Astrocyte (in vitro differentiated cells and primary cell): ENCODE results near the gene ERC1. TPM values are rescaled to one million over a fixed set of nuclear protein-coding genes. Genes with fewer than 3 reads are reported as not detected.

ENCODE experiments used
- DNase-seq: peaks from one replicate; pipeline ENCODE4 v3.0.0-alpha.2; 2010; ENCODE audit warnings: low read depth
- FAIRE-seq: peaks from 2 replicates; lab custom pipeline; 2011; peaks lifted over from hg19 to GRCh38; lab: Jason Lieb, UNC
- H2AFZ ChIP-seq: 2 replicates; pipeline ENCODE4 v1.6.0; 2012; ENCODE audit warnings: low read depth, low read length, inconsistent platforms
- H3K27ac ChIP-seq: 2 replicates; pipeline ENCODE4 v1.5.1; 2011; ENCODE audit warnings: low read depth, low read length, inconsistent platforms
- H3K27me3 ChIP-seq: 2 replicates; pipeline ENCODE4 v1.6.0; 2011; ENCODE audit warnings: low read length, inconsistent platforms; ENCODE audit not compliant: insufficient read depth
- H3K36me3 ChIP-seq: 2 replicates; pipeline ENCODE4 v1.5.1; 2011; ENCODE audit warnings: low read length, inconsistent platforms; ENCODE audit not compliant: insufficient read depth
- H3K4me1 ChIP-seq: 2 replicates; pipeline ENCODE4 v1.5.1; 2011; ENCODE audit warnings: low read length, inconsistent platforms; ENCODE audit not compliant: insufficient read depth
- H3K4me2 ChIP-seq: 2 replicates; pipeline ENCODE4 v1.6.0; 2012; ENCODE audit warnings: low read length, inconsistent platforms
- H3K4me3 ChIP-seq: 2 replicates; pipeline ENCODE4 v1.5.1; 2011; ENCODE audit warnings: low read depth, mild to moderate bottlenecking, low read length, inconsistent platforms; ENCODE audit not compliant: insufficient read depth
- H3K79me2 ChIP-seq: 2 replicates; pipeline ENCODE4 v1.6.0; 2012; ENCODE audit warnings: mild to moderate bottlenecking, low read length, inconsistent platforms; ENCODE audit not compliant: insufficient read depth
- H3K9ac ChIP-seq: 2 replicates; pipeline ENCODE4 v1.6.0; 2012; ENCODE audit warnings: mild to moderate bottlenecking, low read length, inconsistent platforms
- H3K9me3 ChIP-seq: 2 replicates; pipeline ENCODE4 v1.5.1; 2012; ENCODE audit warnings: low read depth, mild to moderate bottlenecking, low read length, inconsistent platforms; ENCODE audit not compliant: insufficient read depth
- H4K20me1 ChIP-seq: 2 replicates; pipeline ENCODE4 v1.6.0; 2012; ENCODE audit warnings: low read length, inconsistent platforms; ENCODE audit not compliant: insufficient read depth
- H3K27ac Mint-ChIP-seq: one replicate; pipeline ENCODE4 v1.8.0; 2021; ENCODE audit warnings: mild to moderate bottlenecking, mixed read lengths; ENCODE audit not compliant: unreplicated experiment
- H3K27me3 Mint-ChIP-seq: one replicate; pipeline ENCODE4 v1.8.0; 2021; ENCODE audit warnings: low read depth, mixed read lengths; ENCODE audit not compliant: unreplicated experiment
- H3K36me3 Mint-ChIP-seq: one replicate; pipeline ENCODE4 v1.8.0; 2021; ENCODE audit warnings: low read depth, mixed read lengths; ENCODE audit not compliant: unreplicated experiment
- H3K4me1 Mint-ChIP-seq: one replicate; pipeline ENCODE4 v1.8.0; 2021; ENCODE audit warnings: low read depth, mixed read lengths; ENCODE audit not compliant: unreplicated experiment
- H3K4me3 Mint-ChIP-seq: one replicate; pipeline ENCODE4 v1.8.0; 2021; ENCODE audit warnings: mild to moderate bottlenecking, moderate library complexity, mixed read lengths; ENCODE audit not compliant: unreplicated experiment
- H3K9me3 Mint-ChIP-seq: one replicate; pipeline ENCODE4 v1.8.0; 2021; ENCODE audit warnings: mild to moderate bottlenecking, mixed read lengths; ENCODE audit not compliant: unreplicated experiment
- CTCF ChIP-seq: IDR thresholded peaks from 2 replicates; pipeline ENCODE4 v1.5.1; 2011; ENCODE audit warnings: low read depth, mild to moderate bottlenecking, inconsistent platforms, low read length, moderate library complexity; ENCODE audit not compliant: insufficient read depth
- EZH2 ChIP-seq: IDR thresholded peaks from 2 replicates; pipeline ENCODE4 v1.6.1; 2012; ENCODE audit warnings: mild to moderate bottlenecking, low read length, inconsistent platforms; ENCODE audit not compliant: insufficient read depth
- total RNA-seq: library from RNA; stranded (reverse); gene quantifications from 2 replicates; pipeline ENCODE4 v1.2.1, GENCODE V29; 2021

The ERC1 gene
- total RNA-seq, 1 donor from 2014 or later: 67.1 TPM

GRCh38 chr12:1256285-1256684, 265.3 kb downstream of the ERC1 start:
- Histone ChIP-seq H3K27me3 (no peaks in the 10 kb centered on the region), H4K20me1 (no peaks in the 10 kb centered on the region), H3K27ac (no peak overlapping the region), H3K9me3 (no peaks in the 10 kb centered on the region), H3K79me2 (no peaks in the 10 kb centered on the region), H3K4me2 (no peak overlapping the region), H3K9ac (no peak overlapping the region), H3K4me3 (no peak overlapping the region), H3K4me1 (no peaks in the 10 kb centered on the region), H2AFZ (no peak overlapping the region), H3K36me3 (no peaks in the 10 kb centered on the region)
- TF ChIP-seq CTCF (no peak), EZH2 (no peak)
- DNase-seq: no peak
- H3K27me3 Mint-ChIP-seq: no peaks in the 10 kb centered on the region
- H3K27ac Mint-ChIP-seq: no peak overlapping the region
- no peak overlapping the region for H3K4me3 Mint-ChIP-seq
- no peaks in the 10 kb centered on the region for H3K4me1 Mint-ChIP-seq
- no peaks in the 10 kb centered on the region for H3K9me3 Mint-ChIP-seq
- no peak for FAIRE-seq
- H3K36me3 Mint-ChIP-seq: peaks cover 12% of the 10 kb centered on the region

GRCh38 chr12:1256991-1257390, 266.0 kb downstream of the ERC1 start:
- TF ChIP-seq CTCF (no peak), EZH2 (no peak)
- H3K36me3 ChIP-seq: no peaks in the 10 kb centered on the region
- no peak overlapping the region for H3K4me3 ChIP-seq
- no peaks in the 10 kb centered on the region for H3K79me2 ChIP-seq
- no peaks in the 10 kb centered on the region for H4K20me1 ChIP-seq
- no peak overlapping the region for H3K27ac ChIP-seq
- H3K27ac Mint-ChIP-seq: no peak overlapping the region
- no peak overlapping the region for H3K9ac ChIP-seq
- no peaks in the 10 kb centered on the region for H3K9me3 ChIP-seq
- FAIRE-seq: no peak
- no peak for DNase-seq
- no peaks in the 10 kb centered on the region for H3K27me3 ChIP-seq
- no peak overlapping the region for H2AFZ ChIP-seq
- H3K4me2 ChIP-seq: no peak overlapping the region
- H3K4me3 Mint-ChIP-seq: no peak overlapping the region
- H3K4me1 Mint-ChIP-seq: no peaks in the 10 kb centered on the region
- no peaks in the 10 kb centered on the region for H3K4me1 ChIP-seq
- peaks cover 12% of the 10 kb centered on the region for H3K36me3 Mint-ChIP-seq
- H3K27me3 Mint-ChIP-seq: no peaks in the 10 kb centered on the region
- H3K9me3 Mint-ChIP-seq: no peaks in the 10 kb centered on the region

GRCh38 chr12:1262011-1262410, 271.0 kb downstream of the ERC1 start:
- TF ChIP-seq EZH2 (no peak), CTCF (no peak)
- H3K4me1 Mint-ChIP-seq: no peaks in the 10 kb centered on the region
- Histone ChIP-seq H3K9me3 (no peaks in the 10 kb centered on the region), H3K27ac (no peak overlapping the region), H3K36me3 (peaks cover 5% of the 10 kb centered on the region), H3K4me2 (no peak overlapping the region), H3K9ac (no peak overlapping the region), H3K27me3 (no peaks in the 10 kb centered on the region), H2AFZ (no peak overlapping the region), H3K4me3 (no peak overlapping the region), H4K20me1 (no peaks in the 10 kb centered on the region), H3K4me1 (no peaks in the 10 kb centered on the region), H3K79me2 (no peaks in the 10 kb centered on the region)
- H3K4me3 Mint-ChIP-seq: no peak overlapping the region
- H3K36me3 Mint-ChIP-seq: peaks cover 12% of the 10 kb centered on the region
- no peaks in the 10 kb centered on the region for H3K27me3 Mint-ChIP-seq
- DNase-seq: no peak
- peak; percentile 13 for FAIRE-seq
- no peaks in the 10 kb centered on the region for H3K9me3 Mint-ChIP-seq
- H3K27ac Mint-ChIP-seq: no peak overlapping the region
